HG03159 (cell line): ENCODE results near the gene CCL4.
"Not testable (repeated sequence)": the region's sequence is repeated elsewhere in the genome, so short reads cannot be mapped to it uniquely, and the experiment has no call there.

Experiments used
- ATAC-seq: cut with Tn5 transposase; IDR thresholded peaks from one replicate; pipeline ENCODE4 v1.9.1; 2021; ENCODE audit warnings: mild to moderate bottlenecking, moderate library complexity; ENCODE audit not compliant: unreplicated experiment

The CCL4 gene

GRCh38 chr17:36115649-36115977 is 12.0 kb downstream of the CCL4 start:
- ATAC-seq, result not testable (repeated sequence)

- no peak for ATAC-seq
Measured at GRCh38 chr17:36117505-36118382, 14.1 kb downstream of the CCL4 start.

GRCh38 chr17:36118477-36119353 is 15.1 kb downstream of the CCL4 start:
- ATAC-seq, result no peak

GRCh38 chr17:36120221-36120620 is 16.6 kb downstream of the CCL4 start:
- no peak for ATAC-seq

- not testable (repeated sequence) for ATAC-seq
Measured at GRCh38 chr17:36121099-36121498, 17.5 kb downstream of the CCL4 start.

GRCh38 chr17:36123431-36123830 is 19.8 kb downstream of the CCL4 start:
- ATAC-seq, result no peak

- ATAC-seq, result no peak
Measured at GRCh38 chr17:36124879-36125824, 21.5 kb downstream of the CCL4 start.

- ATAC-seq, result peak; percentile 71
Measured at GRCh38 chr17:36127199-36127893, 23.7 kb downstream of the CCL4 start.

- ATAC-seq, result no peak
Measured at GRCh38 chr17:36127911-36128310, 24.3 kb downstream of the CCL4 start.

- no peak for ATAC-seq
Measured at GRCh38 chr17:36128411-36128978, 24.9 kb downstream of the CCL4 start.

GRCh38 chr17:36129616-36130015 is 26.0 kb downstream of the CCL4 start:
- no peak for ATAC-seq

GRCh38 chr17:36130346-36130745 is 26.7 kb downstream of the CCL4 start:
- no peak for ATAC-seq

GRCh38 chr17:36131421-36131820 is 27.8 kb downstream of the CCL4 start:
- ATAC-seq, result no peak

GRCh38 chr17:36131931-36132330 is 28.3 kb downstream of the CCL4 start:
- ATAC-seq, result no peak

- ATAC-seq, result no peak
Measured at GRCh38 chr17:36132421-36132831, 28.8 kb downstream of the CCL4 start.

- no peak for ATAC-seq
Measured at GRCh38 chr17:36133602-36134236, 30.1 kb downstream of the CCL4 start.

GRCh38 chr17:36135465-36135864 is 31.8 kb downstream of the CCL4 start:
- ATAC-seq, result no peak

GRCh38 chr17:36136036-36136435 is 32.4 kb downstream of the CCL4 start:
- ATAC-seq, result no peak

- ATAC-seq, result no peak
Measured at GRCh38 chr17:36136439-36136838, 32.8 kb downstream of the CCL4 start.
